ENCODE measurements around the gene NLRX1.

The NLRX1 gene

DNA sequence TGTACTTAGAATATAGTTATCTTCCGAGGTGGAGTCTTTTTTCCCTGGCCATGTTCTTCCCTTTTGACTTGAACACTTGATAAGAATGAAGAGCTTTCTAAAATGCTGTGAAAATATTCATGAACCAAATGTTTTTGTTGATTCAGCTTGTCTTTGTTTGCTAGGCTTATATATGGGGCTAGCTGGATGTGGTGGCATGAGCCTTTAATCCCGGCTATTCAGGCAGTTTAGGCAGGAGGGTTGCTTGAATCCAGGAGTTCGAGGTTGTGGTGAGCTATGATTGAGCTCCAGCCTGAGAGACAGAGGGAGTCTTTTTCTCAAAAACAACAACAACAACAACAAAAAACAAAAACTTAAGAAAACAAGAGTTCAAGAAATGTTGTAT lies 60.8 kb downstream of the NLRX1 start:
- Histone ChIP-seq H3K36me3 (peaks cover 23 to 78% (median 54%) of the 10 kb centered on the region in 11 experiments), H3K27ac (no peak overlapping the region), H4K20me1 (peaks cover 9 to 100% (median 81%) of the 10 kb centered on the region in 11 experiments; a peak in 21 of 22 replicates), H3K4me3 (no peak overlapping the region), H3K4me2 (no peak overlapping the region; a peak in 1 of 22 replicates), H3K4me1 (peaks cover 0 to 18% (median 4%) of the 10 kb centered on the region in 10 experiments; a peak in 7 of 20 replicates), H3K27me3 (no peaks in the 10 kb centered on the region), H3K9ac (no peak overlapping the region), H3K9me3 (replicated peaks in 1 of 11) (no peaks in the 10 kb centered on the region)
- no peak for TF ChIP-seq Cebpa-rat (IDR thresholded peaks at IDR 0.05)

GRCh38 chr11:119229741-119230140 lies 61.2 kb downstream of the NLRX1 start:
- no peak overlapping the region for H3K27ac ChIP-seq
- no peak overlapping the region for H3K4me3 ChIP-seq
- no peak for TF ChIP-seq Cebpa-rat (IDR thresholded peaks at IDR 0.05)
- H3K4me1 ChIP-seq = peaks cover 0 to 18% (median 4%) of the 10 kb centered on the region in 10 experiments; a peak in 7 of 20 replicates
- peaks cover 27 to 78% (median 56%) of the 10 kb centered on the region in 11 experiments for H3K36me3 ChIP-seq
- no peak overlapping the region for H3K9ac ChIP-seq
- H3K9me3 ChIP-seq (replicated peaks in 1 of 11) = no peaks in the 10 kb centered on the region
- peaks cover 9 to 100% (median 77%) of the 10 kb centered on the region in 11 experiments; a peak in 21 of 22 replicates for H4K20me1 ChIP-seq
- H3K4me2 ChIP-seq = no peak overlapping the region
- no peaks in the 10 kb centered on the region for H3K27me3 ChIP-seq
